ENCODE results near the gene LMO1.

The LMO1 gene

DNA sequence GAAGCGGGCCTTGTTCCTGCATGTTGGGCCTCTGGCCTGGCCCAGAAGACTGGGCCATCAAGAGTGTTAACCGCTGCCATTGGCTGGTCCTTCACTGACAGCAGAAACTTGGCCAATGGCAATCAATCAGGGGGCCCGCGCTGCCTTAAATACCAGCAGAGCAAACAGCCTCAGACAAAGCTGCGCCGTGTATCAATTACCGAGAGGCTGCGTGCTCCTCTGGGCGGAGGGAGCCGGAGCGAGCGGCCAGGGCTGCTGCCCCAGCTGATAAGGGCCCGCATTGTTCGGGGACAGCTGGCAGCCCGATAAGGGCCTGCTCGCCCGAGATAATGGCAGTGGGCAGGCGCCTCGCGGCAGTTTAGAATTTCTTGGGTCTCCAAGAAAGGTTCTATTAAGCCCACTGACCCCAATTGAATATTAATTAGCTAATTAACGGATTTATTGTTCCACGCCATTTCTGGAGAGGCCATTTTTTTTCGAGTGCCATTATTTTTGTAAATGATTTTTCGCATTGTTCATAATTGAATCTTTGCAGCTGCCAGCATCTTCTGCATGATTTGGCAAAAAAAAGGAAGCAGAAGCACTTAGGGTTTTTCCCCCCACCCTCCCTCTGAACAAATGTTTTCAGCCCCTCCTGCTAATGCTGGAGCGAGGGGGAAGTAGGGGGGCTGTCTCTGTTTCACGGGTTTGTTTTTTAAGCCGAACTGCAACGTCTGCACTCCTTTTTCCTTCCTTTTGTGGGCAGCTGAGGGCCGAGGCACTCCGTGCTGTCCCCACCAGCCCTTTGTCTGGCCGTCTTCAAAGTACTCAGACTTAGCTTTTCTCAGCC lies 57.2 kb downstream of the LMO1 start:
- Histone ChIP-seq H3K9me3 (ENCODE audit: control insufficient read depth in 2 of 2, low read length in 2 of 2) (no peaks in the 10 kb centered on the region), H3K27me3 (ENCODE audit: control insufficient read depth in 2 of 2, insufficient read depth in 2 of 2, low read length in 2 of 2) (peaks cover 0 to 3% of the 10 kb centered on the region in 2 donors), H3K36me3 (ENCODE audit: control insufficient read depth in 2 of 2, insufficient read depth in 2 of 2, low read length in 2 of 2) (no peaks in the 10 kb centered on the region), H3K4me1 (ENCODE audit: control insufficient read depth in 2 of 2, insufficient read depth in 2 of 2, low read length in 2 of 2) (no peaks in the 10 kb centered on the region), H3K27ac (ENCODE audit: low read depth in 2 of 2, low read length in 2 of 2) (peak overlapping the region; percentile 52 to 67), H3K9ac (ENCODE audit: low read depth in 1 of 2, low read length in 2 of 2) (no peak overlapping the region), H3K4me3 (ENCODE audit: low read length in 2 of 2) (peak overlapping the region in 1 of 2 donors; percentile 7)

DNA sequence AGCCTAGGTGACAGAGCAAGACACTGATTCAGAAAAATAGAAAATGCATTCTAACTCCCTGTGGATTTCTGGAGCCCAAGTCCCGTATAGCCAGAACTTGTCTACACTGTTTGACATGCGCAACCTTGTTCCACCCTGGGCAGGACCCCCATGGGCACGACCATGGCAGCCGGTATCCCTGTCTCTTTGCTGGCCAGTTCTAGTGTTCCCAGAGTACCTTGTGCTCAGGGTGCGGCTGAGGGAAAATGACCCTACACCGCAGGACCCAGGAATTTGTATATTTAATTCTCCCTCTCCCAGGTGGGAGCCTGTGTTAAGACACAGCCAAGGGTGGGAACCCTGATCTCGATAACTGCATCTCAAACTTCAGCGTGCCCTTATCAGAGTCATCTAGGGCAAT lies 58.1 kb downstream of the LMO1 start:
- Histone ChIP-seq H3K9ac (ENCODE audit: low read depth in 1 of 2, low read length in 2 of 2) (no peak overlapping the region), H3K4me3 (ENCODE audit: low read length in 2 of 2) (no peak overlapping the region), H3K9me3 (ENCODE audit: control insufficient read depth in 2 of 2, low read length in 2 of 2) (no peaks in the 10 kb centered on the region), H3K27me3 (ENCODE audit: control insufficient read depth in 2 of 2, insufficient read depth in 2 of 2, low read length in 2 of 2) (peaks cover 0 to 3% of the 10 kb centered on the region in 2 donors), H3K36me3 (ENCODE audit: control insufficient read depth in 2 of 2, insufficient read depth in 2 of 2, low read length in 2 of 2) (no peaks in the 10 kb centered on the region), H3K27ac (ENCODE audit: low read depth in 2 of 2, low read length in 2 of 2) (peak overlapping the region in 1 of 2 donors; percentile 33), H3K4me1 (ENCODE audit: control insufficient read depth in 2 of 2, insufficient read depth in 2 of 2, low read length in 2 of 2) (no peaks in the 10 kb centered on the region)

DNA sequence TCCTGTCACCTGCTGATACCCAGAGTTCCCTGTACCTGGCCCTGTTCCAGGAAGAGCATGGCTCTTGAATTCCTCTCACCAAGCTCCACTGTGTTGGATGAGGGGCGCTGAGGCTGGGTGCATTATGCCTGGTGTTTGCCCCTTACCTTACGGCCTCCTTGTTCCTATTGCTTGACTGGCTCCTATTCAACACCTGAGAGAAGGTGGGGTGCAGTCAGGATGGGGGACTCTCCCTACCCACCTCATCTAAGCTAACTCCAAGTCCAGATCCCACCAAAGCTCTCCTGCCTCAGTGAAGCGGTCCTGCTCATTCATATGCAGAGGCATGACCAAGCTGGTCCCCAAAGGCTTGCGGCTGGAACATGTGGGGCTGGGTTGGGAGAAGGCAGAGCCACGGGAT lies 59.1 kb downstream of the LMO1 start:
- H3K9ac ChIP-seq (ENCODE audit: low read depth in 1 of 2, low read length in 2 of 2): no peak overlapping the region
- no peak overlapping the region for H3K27ac ChIP-seq (ENCODE audit: low read depth in 2 of 2, low read length in 2 of 2)
- H3K9me3 ChIP-seq (ENCODE audit: control insufficient read depth in 2 of 2, low read length in 2 of 2): no peaks in the 10 kb centered on the region
- peaks cover 0 to 3% of the 10 kb centered on the region in 2 donors for H3K27me3 ChIP-seq (ENCODE audit: control insufficient read depth in 2 of 2, insufficient read depth in 2 of 2, low read length in 2 of 2)
- no peak overlapping the region for H3K4me3 ChIP-seq (ENCODE audit: low read length in 2 of 2)
- H3K36me3 ChIP-seq (ENCODE audit: control insufficient read depth in 2 of 2, insufficient read depth in 2 of 2, low read length in 2 of 2): no peaks in the 10 kb centered on the region
- no peaks in the 10 kb centered on the region for H3K4me1 ChIP-seq (ENCODE audit: control insufficient read depth in 2 of 2, insufficient read depth in 2 of 2, low read length in 2 of 2)

DNA sequence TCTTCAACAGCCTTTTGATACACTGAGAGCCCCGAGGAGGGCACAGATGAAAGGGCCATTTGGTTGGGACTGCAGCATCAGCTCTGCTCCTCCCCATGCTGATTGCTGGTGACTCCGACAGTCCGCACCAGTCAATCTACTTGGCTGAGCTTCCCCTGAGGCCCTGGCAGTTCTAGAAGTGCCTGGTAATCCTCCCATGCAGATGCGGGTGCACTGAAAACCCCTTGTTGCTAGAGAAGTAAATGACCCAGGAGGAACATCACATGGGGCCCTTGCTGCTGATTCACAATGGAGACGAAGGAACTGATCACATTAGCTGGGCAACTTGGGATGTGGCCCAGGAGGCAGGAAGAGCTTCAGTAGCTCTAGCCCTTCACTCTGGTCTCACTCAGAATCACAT lies 59.7 kb downstream of the LMO1 start:
- peaks cover 0 to 3% of the 10 kb centered on the region in 2 donors for H3K27me3 ChIP-seq (ENCODE audit: control insufficient read depth in 2 of 2, insufficient read depth in 2 of 2, low read length in 2 of 2)

DNA sequence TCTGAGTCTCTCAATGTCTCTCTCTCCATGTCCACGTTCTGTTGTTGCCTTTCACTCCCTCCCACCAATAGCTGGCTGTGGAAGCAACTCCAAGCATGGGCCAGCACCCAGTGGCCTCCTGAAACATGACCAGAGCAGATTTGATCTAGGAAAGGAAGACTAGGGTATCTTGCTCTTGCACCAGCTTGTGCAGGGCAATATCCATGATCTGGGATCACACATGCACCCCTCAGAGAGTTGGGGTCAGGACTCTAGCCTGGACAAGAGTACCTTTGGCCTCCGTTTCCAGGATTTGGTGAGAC lies 60.3 kb downstream of the LMO1 start:
- Histone ChIP-seq H3K4me1 (ENCODE audit: control insufficient read depth in 2 of 2, insufficient read depth in 2 of 2, low read length in 2 of 2) (no peaks in the 10 kb centered on the region), H3K27me3 (ENCODE audit: control insufficient read depth in 2 of 2, insufficient read depth in 2 of 2, low read length in 2 of 2) (no peaks in the 10 kb centered on the region), H3K4me3 (ENCODE audit: low read length in 2 of 2) (no peak overlapping the region), H3K27ac (ENCODE audit: low read depth in 2 of 2, low read length in 2 of 2) (no peak overlapping the region), H3K36me3 (ENCODE audit: control insufficient read depth in 2 of 2, insufficient read depth in 2 of 2, low read length in 2 of 2) (no peaks in the 10 kb centered on the region), H3K9me3 (ENCODE audit: control insufficient read depth in 2 of 2, low read length in 2 of 2) (no peaks in the 10 kb centered on the region), H3K9ac (ENCODE audit: low read depth in 1 of 2, low read length in 2 of 2) (no peak overlapping the region)

More for the DNA sequence above, 59.7 kb downstream of the LMO1 start:
- no peak overlapping the region for H3K4me3 ChIP-seq (ENCODE audit: low read length in 2 of 2)
- H3K36me3 ChIP-seq (ENCODE audit: control insufficient read depth in 2 of 2, insufficient read depth in 2 of 2, low read length in 2 of 2): no peaks in the 10 kb centered on the region
- no peaks in the 10 kb centered on the region for H3K9me3 ChIP-seq (ENCODE audit: control insufficient read depth in 2 of 2, low read length in 2 of 2)
- no peak overlapping the region for H3K27ac ChIP-seq (ENCODE audit: low read depth in 2 of 2, low read length in 2 of 2)
- H3K4me1 ChIP-seq (ENCODE audit: control insufficient read depth in 2 of 2, insufficient read depth in 2 of 2, low read length in 2 of 2): no peaks in the 10 kb centered on the region
- H3K9ac ChIP-seq (ENCODE audit: low read depth in 1 of 2, low read length in 2 of 2): no peak overlapping the region

DNA sequence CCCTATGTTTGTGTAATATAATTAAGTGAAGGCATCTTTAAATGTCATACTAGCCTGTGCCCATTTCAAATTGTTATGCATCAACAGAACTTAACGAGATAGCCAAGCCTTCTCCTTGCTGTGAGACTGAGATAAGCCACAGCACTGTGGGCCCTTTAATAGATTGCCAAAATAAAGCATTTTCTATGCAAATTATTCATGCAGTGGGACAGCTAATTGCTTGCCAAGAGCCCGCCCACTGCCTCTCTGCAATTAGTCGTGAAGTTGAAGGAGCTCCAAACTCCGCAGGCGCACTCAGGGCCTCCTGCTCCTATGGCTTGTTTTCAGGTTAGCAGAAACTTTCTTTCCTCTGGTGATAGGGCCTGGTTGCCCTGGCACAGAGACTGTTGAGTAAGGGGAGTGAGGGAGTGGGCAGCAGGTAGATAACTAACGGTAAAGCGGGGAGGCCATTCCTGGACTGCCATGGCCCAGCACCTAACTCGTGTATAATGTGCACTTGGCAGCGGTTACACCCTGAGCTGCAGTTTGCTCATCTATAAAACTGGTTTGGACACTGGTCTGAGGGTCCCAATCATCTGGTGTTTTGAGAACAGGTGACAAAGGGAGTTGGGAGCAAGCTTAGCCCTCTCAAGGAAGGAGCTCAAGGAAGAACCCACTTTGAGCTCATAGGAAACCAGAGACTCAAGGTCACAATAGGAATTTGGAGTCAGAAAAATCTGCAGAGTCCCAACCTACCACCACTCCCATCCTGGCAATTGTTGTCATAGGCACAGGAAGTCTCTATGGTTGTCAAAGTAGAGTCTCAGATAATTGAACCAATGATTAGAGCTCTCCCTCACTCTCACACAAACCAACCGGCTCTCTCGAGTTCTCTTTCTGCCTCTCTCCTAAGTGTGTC lies 60.9 kb downstream of the LMO1 start:
- no peaks in the 10 kb centered on the region for H3K9me3 ChIP-seq (ENCODE audit: control insufficient read depth in 2 of 2, low read length in 2 of 2)
- no peaks in the 10 kb centered on the region for H3K27me3 ChIP-seq (ENCODE audit: control insufficient read depth in 2 of 2, insufficient read depth in 2 of 2, low read length in 2 of 2)
- H3K4me3 ChIP-seq (ENCODE audit: low read length in 2 of 2): no peak overlapping the region
- H3K4me1 ChIP-seq (ENCODE audit: control insufficient read depth in 2 of 2, insufficient read depth in 2 of 2, low read length in 2 of 2): no peaks in the 10 kb centered on the region
- H3K27ac ChIP-seq (ENCODE audit: low read depth in 2 of 2, low read length in 2 of 2): no peak overlapping the region
- no peaks in the 10 kb centered on the region for H3K36me3 ChIP-seq (ENCODE audit: control insufficient read depth in 2 of 2, insufficient read depth in 2 of 2, low read length in 2 of 2)
- H3K9ac ChIP-seq (ENCODE audit: low read depth in 1 of 2, low read length in 2 of 2): no peak overlapping the region

DNA sequence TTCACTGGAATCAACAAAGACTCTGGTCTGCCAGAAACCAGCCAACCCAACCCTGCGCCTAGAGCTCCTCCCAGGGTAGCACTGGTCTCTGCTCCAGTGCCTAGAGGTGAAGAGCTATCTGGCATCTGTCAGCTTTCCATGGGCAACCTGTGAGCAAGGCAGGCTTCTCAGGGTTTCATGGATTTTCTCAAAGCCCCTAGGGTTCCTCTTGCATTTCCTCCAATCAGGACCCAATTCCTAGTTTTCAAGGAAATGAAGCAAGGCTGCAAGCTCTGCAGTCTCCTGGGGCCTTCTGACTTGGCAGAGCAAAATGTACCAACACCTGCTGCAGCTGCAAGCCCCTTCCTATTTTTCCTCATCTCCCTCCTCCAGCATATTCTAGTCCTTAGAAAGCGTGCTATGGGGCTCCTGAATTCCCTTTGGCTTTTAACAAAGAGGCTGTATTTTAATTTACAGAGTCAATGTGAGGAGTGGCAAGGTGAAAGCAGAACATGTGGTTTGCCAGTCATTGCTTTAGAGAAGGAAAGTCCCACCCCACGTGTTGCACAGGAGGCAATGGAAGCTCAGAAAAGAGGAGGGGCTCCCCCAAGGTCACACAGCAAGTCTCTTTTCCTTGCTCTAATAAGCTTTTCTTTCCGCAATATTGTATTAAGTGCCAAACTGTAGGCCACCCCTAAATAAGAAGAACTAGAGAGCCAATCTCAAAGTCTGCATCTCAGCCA lies 61.9 kb downstream of the LMO1 start:
- H3K27ac ChIP-seq (ENCODE audit: low read depth in 2 of 2, low read length in 2 of 2): no peak overlapping the region
- H3K27me3 ChIP-seq (ENCODE audit: control insufficient read depth in 2 of 2, insufficient read depth in 2 of 2, low read length in 2 of 2): peaks cover 0 to 3% of the 10 kb centered on the region in 2 donors
- H3K9me3 ChIP-seq (ENCODE audit: control insufficient read depth in 2 of 2, low read length in 2 of 2): no peaks in the 10 kb centered on the region
- H3K36me3 ChIP-seq (ENCODE audit: control insufficient read depth in 2 of 2, insufficient read depth in 2 of 2, low read length in 2 of 2): no peaks in the 10 kb centered on the region
- no peak overlapping the region for H3K9ac ChIP-seq (ENCODE audit: low read depth in 1 of 2, low read length in 2 of 2)
- H3K4me1 ChIP-seq (ENCODE audit: control insufficient read depth in 2 of 2, insufficient read depth in 2 of 2, low read length in 2 of 2): no peaks in the 10 kb centered on the region
- no peak overlapping the region for H3K4me3 ChIP-seq (ENCODE audit: low read length in 2 of 2)

DNA sequence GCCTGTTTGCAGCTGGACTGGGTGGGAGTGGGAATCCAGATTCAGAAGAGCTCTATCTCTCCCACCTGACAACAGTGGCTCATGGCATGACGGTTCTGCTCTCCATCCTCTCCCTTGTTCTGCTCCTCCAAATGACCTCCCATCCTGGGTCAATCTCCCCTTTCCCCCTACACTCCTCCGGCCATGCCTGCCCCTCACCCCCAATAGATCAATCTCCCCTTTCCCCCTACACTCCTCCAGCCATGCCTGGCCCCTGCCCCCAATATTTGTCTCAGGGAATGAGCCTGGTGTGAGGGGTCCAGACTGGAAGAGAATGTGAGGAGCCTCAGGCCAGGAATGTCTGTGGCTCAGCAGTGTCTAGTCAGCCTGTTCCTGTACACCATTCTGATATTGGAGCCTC lies 64.0 kb downstream of the LMO1 start:
- no peak overlapping the region for H3K9ac ChIP-seq (ENCODE audit: low read depth in 1 of 2, low read length in 2 of 2)
- H3K4me1 ChIP-seq (ENCODE audit: control insufficient read depth in 2 of 2, insufficient read depth in 2 of 2, low read length in 2 of 2): no peaks in the 10 kb centered on the region
- H3K36me3 ChIP-seq (ENCODE audit: control insufficient read depth in 2 of 2, insufficient read depth in 2 of 2, low read length in 2 of 2): no peaks in the 10 kb centered on the region
- H3K27me3 ChIP-seq (ENCODE audit: control insufficient read depth in 2 of 2, insufficient read depth in 2 of 2, low read length in 2 of 2): peaks cover 0 to 3% of the 10 kb centered on the region in 2 donors
- no peak overlapping the region for H3K27ac ChIP-seq (ENCODE audit: low read depth in 2 of 2, low read length in 2 of 2)
- H3K4me3 ChIP-seq (ENCODE audit: low read length in 2 of 2): no peak overlapping the region
- no peaks in the 10 kb centered on the region for H3K9me3 ChIP-seq (ENCODE audit: control insufficient read depth in 2 of 2, low read length in 2 of 2)

DNA sequence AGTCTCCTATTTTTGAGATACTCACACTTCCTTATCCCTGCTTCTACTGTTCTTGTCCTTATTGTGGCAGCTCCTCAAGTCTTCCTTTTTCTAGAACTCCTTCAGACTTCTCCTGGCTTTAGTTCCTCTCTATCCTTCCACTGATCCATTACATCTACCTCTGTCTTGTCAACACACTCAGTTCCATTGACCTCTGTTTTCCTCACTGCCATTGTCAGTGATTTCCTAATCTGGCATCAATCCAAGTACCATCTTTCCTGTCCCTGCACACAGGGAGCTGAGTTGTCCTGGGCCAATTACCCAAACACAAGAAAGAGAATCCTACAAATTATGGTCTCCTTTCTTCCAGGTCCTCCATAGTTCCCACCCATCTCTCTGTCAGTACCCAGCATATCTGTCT lies 66.9 kb downstream of the LMO1 start:
- H3K9ac ChIP-seq (ENCODE audit: low read depth in 1 of 2, low read length in 2 of 2): no peak overlapping the region
- no peaks in the 10 kb centered on the region for H3K4me1 ChIP-seq (ENCODE audit: control insufficient read depth in 2 of 2, insufficient read depth in 2 of 2, low read length in 2 of 2)
- no peaks in the 10 kb centered on the region for H3K9me3 ChIP-seq (ENCODE audit: control insufficient read depth in 2 of 2, low read length in 2 of 2)
- no peaks in the 10 kb centered on the region for H3K36me3 ChIP-seq (ENCODE audit: control insufficient read depth in 2 of 2, insufficient read depth in 2 of 2, low read length in 2 of 2)
- H3K4me3 ChIP-seq (ENCODE audit: low read length in 2 of 2): no peak overlapping the region
- H3K27me3 ChIP-seq (ENCODE audit: control insufficient read depth in 2 of 2, insufficient read depth in 2 of 2, low read length in 2 of 2): peaks cover 0 to 5% of the 10 kb centered on the region in 2 donors
- no peak overlapping the region for H3K27ac ChIP-seq (ENCODE audit: low read depth in 2 of 2, low read length in 2 of 2)

DNA sequence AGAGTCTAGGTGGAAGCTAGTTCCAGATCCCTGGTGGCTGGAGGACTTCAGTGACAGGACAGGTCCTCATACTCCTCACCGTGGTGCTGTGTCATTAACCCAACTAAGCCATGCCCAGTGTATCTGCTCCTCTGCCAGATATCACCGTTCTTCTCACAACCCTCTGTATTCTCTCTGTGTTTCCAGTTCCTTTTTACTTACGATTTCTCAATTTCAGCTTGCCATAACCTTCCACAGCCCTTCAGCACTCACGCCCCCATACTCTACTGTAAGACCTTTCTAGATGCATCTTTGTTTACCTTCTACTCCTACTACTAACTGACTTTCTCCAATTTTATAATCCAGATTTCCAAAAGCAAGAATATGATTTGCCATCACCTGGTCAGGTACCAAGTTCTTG lies 68.7 kb downstream of the LMO1 start:
- Histone ChIP-seq H3K9me3 (ENCODE audit: control insufficient read depth in 2 of 2, low read length in 2 of 2) (no peaks in the 10 kb centered on the region), H3K9ac (ENCODE audit: low read depth in 1 of 2, low read length in 2 of 2) (no peak overlapping the region), H3K27me3 (ENCODE audit: control insufficient read depth in 2 of 2, insufficient read depth in 2 of 2, low read length in 2 of 2) (peaks cover 0 to 5% of the 10 kb centered on the region in 2 donors), H3K27ac (ENCODE audit: low read depth in 2 of 2, low read length in 2 of 2) (no peak overlapping the region), H3K4me3 (ENCODE audit: low read length in 2 of 2) (no peak overlapping the region), H3K36me3 (ENCODE audit: control insufficient read depth in 2 of 2, insufficient read depth in 2 of 2, low read length in 2 of 2) (no peaks in the 10 kb centered on the region), H3K4me1 (ENCODE audit: control insufficient read depth in 2 of 2, insufficient read depth in 2 of 2, low read length in 2 of 2) (no peaks in the 10 kb centered on the region)

All from mucosa of rectum (tissue), 2 donors.